Spleen (tissue), 11 donors: Measurements from ENCODE around the gene IL12B. TPM values are rescaled to one million over a fixed set of nuclear protein-coding genes. Genes with fewer than 3 reads are reported as not detected.
"Not testable (repeated sequence)": the region's sequence is repeated elsewhere in the genome, so short reads cannot be mapped to it uniquely, and the experiment has no call there.

Experiments used
- DNase-seq: peaks from one replicate; pipeline ENCODE4 v3.0.0-alpha.2; 2020
- H3K27ac ChIP-seq, 8 donors: fragments of 200-600 bp; sonication (generic) in 7 of 8; 1 replicate in 4 of 8; 2 replicates in 4 of 8; pipeline versions ENCODE4 v1.5.0 to v1.8.0; 2016 to 2021; ENCODE audit warnings: inconsistent platforms in 4 of 8, mild to moderate bottlenecking in 4 of 8, moderate library complexity in 1 of 8
- H3K27me3 ChIP-seq, 7 donors: fragments of 200-600 bp; sonication (generic) in 6 of 7; replicated peaks in 1 of 7; 1 replicate in 4 of 7; 2 replicates in 3 of 7; pipeline versions ENCODE4 v1.5.0 to v1.8.0; 2016 to 2021; ENCODE audit warnings: inconsistent platforms in 3 of 7, mild to moderate bottlenecking in 1 of 7
- H3K36me3 ChIP-seq, 6 donors: fragments of 200-600 bp; sonication (generic) in 5 of 6; 1 replicate in 4 of 6; 2 replicates in 2 of 6; pipeline versions ENCODE4 v1.5.0 to v1.8.0; 2016 to 2021; ENCODE audit warnings: inconsistent platforms in 2 of 6
- H3K4me1 ChIP-seq, 6 donors: fragments of 200-600 bp; sonication (generic) in 5 of 6; 1 replicate in 3 of 6; 2 replicates in 3 of 6; pipeline versions ENCODE4 v1.5.0 to v1.8.0; 2016 to 2021; ENCODE audit warnings: inconsistent platforms in 3 of 6
- H3K4me3 ChIP-seq, 8 donors: fragments of 200-600 bp; sonication (generic) in 7 of 8; 1 replicate in 4 of 8; 2 replicates in 4 of 8; pipeline versions ENCODE4 v1.5.0 to v1.8.0; 2016 to 2021; ENCODE audit warnings: inconsistent platforms in 4 of 8, mild to moderate bottlenecking in 4 of 8, moderate library complexity in 2 of 8
- H3K9me3 ChIP-seq, 8 donors: fragments of 200-600 bp; sonication (generic) in 7 of 8; 1 replicate in 4 of 8; 2 replicates in 4 of 8; pipeline versions ENCODE4 v1.5.0 to v1.8.0; 2016 to 2021; ENCODE audit warnings: inconsistent platforms in 4 of 8
- CTCF ChIP-seq, 11 experiments: fragments of 200-600 bp in 7 of 11; fragments of 450-650 bp in 4 of 11; sonication (generic) in 4 of 11; IDR thresholded peaks in 8 of 11; conservative IDR thresholded peaks in 3 of 11; 1 replicate in 7 of 11; 2 replicates in 4 of 11; pipeline versions ENCODE4 v1.4.0 to v1.8.0; 2016 to 2021; ENCODE audit warnings: antibody characterized with exemption in 11 of 11, inconsistent platforms in 4 of 11, mild to moderate bottlenecking in 1 of 11
- POLR2A ChIP-seq, 3 donors: fragments of 450-650 bp; IDR thresholded peaks; one replicate each; pipeline ENCODE4 v1.5.1; 2017; ENCODE audit warnings: antibody characterized with exemption in 3 of 3, mild to moderate bottlenecking in 1 of 3
- POLR2AphosphoS5 ChIP-seq, 3 donors: sonication (generic); formaldehyde crosslinking; IDR thresholded peaks; one replicate each; pipeline ENCODE4 v1.5.1; 2017; ENCODE audit warnings: antibody characterized with exemption in 3 of 3
- WGBS, 5 donors: extraction: QIAGEN DNeasy Blood & Tissue Kit in 3 of 5; methylation state at CpG; one replicate each; pipeline versions ENCODE4 v1.1.5 to v1.1.7; 2013 to 2018; 5-methylcytosine and 5-hydroxymethylcytosine counted together
- intact Hi-C: fragments of 100-400 bp; cut with DNase I; formaldehyde crosslinking; loops from one replicate; pipeline ENCODE4 v1.15.0; 2023; ENCODE audit warnings: low total_unique reads
- polyA plus RNA-seq, 3 donors: library from polyadenylated mRNA; stranded (reverse); fragments of 200-250 nt; gene quantifications; one replicate each; pipeline ENCODE4 v1.2.1, GENCODE V29; 2013
- total RNA-seq, 7 donors: library from RNA; depleted of rRNA in 3 of 7; stranded (reverse); fragments of >200 nt in 3 of 7; fragmentation: NEBNext Ultra II Directional in 4 of 7; extraction: Animal tissue kit (Norgen Biotek cat#: 25700) in 4 of 7; gene quantifications; one replicate each; pipeline versions ENCODE4 v1.1.0 to v1.2.1, GENCODE V29; 2016 to 2021
- donor health status: healthy with polysubstance abuse.
- donor health status: DM: no; HTN: no; CAD: no; lungs with moderate emphysema.
- donor health status: DM: no; HTN: no; CAD: no.
- donor health status: Bipolar disorder and iron deficiency.
- donor health status: healthy.
- donor health status: DM: no; HTN: no; CAD: no.
- donor health status: DM: yes; HTN: yes; CAD: no.

Gene IL12B
- total and polyA plus RNA-seq, 10 donors: 0.06 to 0.29 (median 0.15) TPM; not detected in 6

- no peak overlapping the region for H3K27ac ChIP-seq
- TF ChIP-seq POLR2AphosphoS5 (IDR thresholded peaks at IDR 0.05) (no peak), POLR2A (IDR thresholded peaks at IDR 0.05) (no peak), CTCF (IDR thresholded peaks at IDR 0.05 in 8 of 11, conservative IDR thresholded peaks at IDR 0.05 in 3 of 11) (no peak)
- H3K4me3 ChIP-seq: no peak overlapping the region
- H3K36me3 ChIP-seq: no peaks in the 10 kb centered on the region
- H3K27me3 ChIP-seq: no peaks in the 10 kb centered on the region
- 92 to 98% (median 95%) methylated on average over 3 of the region's 3 CpGs for WGBS, 5 donors
- intact Hi-C loops: no loop called here
- H3K9me3 ChIP-seq: peaks cover 0 to 70% (median 55%) of the 10 kb centered on the region in 8 donors
- H3K4me1 ChIP-seq: no peaks in the 10 kb centered on the region
- DNase-seq: no peak
Measured at GRCh38 chr5:159301466-159301865, 28.8 kb downstream of the IL12B start.

GRCh38 chr5:159297300-159297699 is 33.0 kb downstream of the IL12B start:
- H3K4me3 ChIP-seq, DNase-seq, H3K27ac ChIP-seq, H3K4me1 ChIP-seq, H3K27me3 ChIP-seq, H3K36me3 ChIP-seq, intact Hi-C loops: not testable (repeated sequence)
- H3K9me3 ChIP-seq: peaks cover 0 to 56% (median 42%) of the 10 kb centered on the region in 8 donors
- WGBS, 5 donors: 87 to 98% (median 92%) methylated on average over 5 of the region's 5 CpGs

GRCh38 chr5:159294921-159295320 is 35.4 kb downstream of the IL12B start:
- intact Hi-C loops: no loop called here
- Histone ChIP-seq H3K36me3 (no peaks in the 10 kb centered on the region), H3K27me3 (no peaks in the 10 kb centered on the region), H3K4me1 (no peaks in the 10 kb centered on the region), H3K27ac (no peak overlapping the region), H3K9me3 (peaks cover 0 to 32% (median 24%) of the 10 kb centered on the region in 8 donors), H3K4me3 (no peak overlapping the region)
- 88 to 98% (median 93%) methylated on average over 5 of the region's 5 CpGs for WGBS, 5 donors
- TF ChIP-seq CTCF (IDR thresholded peaks at IDR 0.05 in 8 of 11, conservative IDR thresholded peaks at IDR 0.05 in 3 of 11): no peak
- no peak for TF ChIP-seq POLR2A (IDR thresholded peaks at IDR 0.05)
- no peak for TF ChIP-seq POLR2AphosphoS5 (IDR thresholded peaks at IDR 0.05)
- no peak for DNase-seq

GRCh38 chr5:159290741-159291140 is 39.5 kb downstream of the IL12B start:
- WGBS, 5 donors: 32 to 47% (median 36%) methylated on average over 4 of the region's 4 CpGs
- intact Hi-C loops: no loop called here
- Histone ChIP-seq H3K36me3 (peaks cover 0 to 6% (median under 1%) of the 10 kb centered on the region in 6 donors), H3K4me1 (no peaks in the 10 kb centered on the region), H3K9me3 (peaks cover 0 to 3% (median 0%) of the 10 kb centered on the region in 8 donors), H3K4me3 (no peak overlapping the region), H3K27ac (no peak overlapping the region), H3K27me3 (no peaks in the 10 kb centered on the region)
- TF ChIP-seq CTCF (IDR thresholded peaks at IDR 0.05 in 8 of 11, conservative IDR thresholded peaks at IDR 0.05 in 3 of 11) (no peak), POLR2A (IDR thresholded peaks at IDR 0.05) (no peak), POLR2AphosphoS5 (IDR thresholded peaks at IDR 0.05) (no peak)
- no peak for DNase-seq
